Erythroblast (primary cell): ENCODE data around the gene FOXP1.

Experiments used
- GATA1 ChIP-seq: IDR thresholded peaks from 2 replicates; pipeline ENCODE4 v1.6.1; 2011; ENCODE audit warnings: low read depth, mild to moderate bottlenecking, control low read depth, low read length, moderate library complexity
- POLR2A ChIP-seq: IDR thresholded peaks from 2 replicates; pipeline ENCODE4 v1.6.1; 2011; ENCODE audit warnings: mild to moderate bottlenecking, low read length

DNA sequence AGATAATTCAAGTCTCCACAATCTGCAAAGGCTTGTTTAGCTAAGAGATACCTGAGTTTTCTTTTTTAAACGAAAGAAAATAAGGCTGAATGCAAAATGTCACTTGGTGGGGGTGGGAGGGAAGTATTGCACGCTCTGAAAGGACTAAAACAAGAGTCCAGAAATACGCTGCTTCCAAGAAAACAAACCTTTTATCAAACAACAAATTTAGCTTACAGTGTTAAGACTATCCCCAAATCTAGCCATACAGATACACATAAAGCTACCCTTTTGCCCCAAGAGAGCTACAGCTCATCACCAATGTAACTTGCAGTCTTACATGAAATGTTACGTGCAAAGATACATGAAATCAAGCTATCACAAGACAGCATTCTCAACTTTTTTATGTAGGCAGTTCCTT lies 522.5 kb downstream of the FOXP1 start:
- TF ChIP-seq POLR2A (no peak), GATA1 (no peak)
